ENCODE measurements around the gene ZFYVE16. TPM values are rescaled to one million over a fixed set of nuclear protein-coding genes. Genes with fewer than 3 reads are reported as not detected.
A peak's percentile ranks its signal among the peaks of the same experiment; 100 is the strongest.

The ZFYVE16 gene
- total and polyA plus RNA-seq, 12 donors = 8.3 to 52.6 (median 42.8) TPM

- no peak for DNase-seq
- intact Hi-C loops (cut with DNase I) = no loop called here
- WGBS, 2 donors = 94 to 98% methylated on average over 2 of the region's 2 CpGs
- TF ChIP-seq CTCF (IDR thresholded peaks at IDR 0.05) = no peak
- Histone ChIP-seq H3K27me3 (no peaks in the 10 kb centered on the region), H3K4me3 (no peak overlapping the region), H3K36me3 (peaks cover 0 to 97% (median 47%) of the 10 kb centered on the region in 9 donors), H3K4me1 (no peaks in the 10 kb centered on the region), H3K27ac (no peak overlapping the region), H3K9me3 (peaks cover 0 to 15% (median 6%) of the 10 kb centered on the region in 11 donors)
- ATAC-seq = no peak
Measured at GRCh38 chr5:80474929-80475328, 67.1 kb downstream of the ZFYVE16 start.

GRCh38 chr5:80479713-80480112 lies 71.8 kb downstream of the ZFYVE16 start:
- H3K4me1 ChIP-seq = no peaks in the 10 kb centered on the region
- no peaks in the 10 kb centered on the region for H3K27me3 ChIP-seq
- H3K27ac ChIP-seq = no peak overlapping the region
- peaks cover 0 to 39% (median 15%) of the 10 kb centered on the region in 11 donors for H3K9me3 ChIP-seq
- no peak for TF ChIP-seq CTCF (IDR thresholded peaks at IDR 0.05)
- ATAC-seq (no peak), DNase-seq (no peak)
- intact Hi-C loops (cut with DNase I) = loop anchor here in 6 of 10 donors (10.0 kb wide), 5 partner anchors 175 to 715 kb away; partner anchors contain the start of genes DHFR (in 1 of the 6) and MSH3 (in 1 of the 6)
- H3K36me3 ChIP-seq = peaks cover 0 to 69% (median 24%) of the 10 kb centered on the region in 9 donors
- H3K4me3 ChIP-seq = no peak overlapping the region

- Histone ChIP-seq H3K27ac (no peak overlapping the region), H3K4me1 (no peaks in the 10 kb centered on the region), H3K27me3 (no peaks in the 10 kb centered on the region), H3K9me3 (peaks cover 0 to 39% (median 15%) of the 10 kb centered on the region in 11 donors), H3K4me3 (no peak overlapping the region), H3K36me3 (peaks cover 0 to 62% (median 18%) of the 10 kb centered on the region in 9 donors)
- ATAC-seq = no peak
- TF ChIP-seq CTCF (IDR thresholded peaks at IDR 0.05) = no peak
- WGBS, 2 donors = 99 to 100% methylated on average over 2 of the region's 2 CpGs
- intact Hi-C loops (cut with DNase I) = loop anchor here in 6 of 10 donors (10.0 kb wide), 5 partner anchors 174 to 714 kb away; partner anchors contain the start of genes DHFR (in 1 of the 6) and MSH3 (in 1 of the 6)
- DNase-seq = no peak
Measured at GRCh38 chr5:80480354-80480753, 72.5 kb downstream of the ZFYVE16 start.

- Histone ChIP-seq H3K27ac (no peak overlapping the region), H3K4me1 (no peaks in the 10 kb centered on the region), H3K4me3 (no peak overlapping the region), H3K9me3 (peaks cover 0 to 39% (median 15%) of the 10 kb centered on the region in 11 donors), H3K27me3 (no peaks in the 10 kb centered on the region), H3K36me3 (peaks cover 0 to 53% (median 13%) of the 10 kb centered on the region in 9 donors)
- peak in 5 of 8 donors; percentile 58 to 81 (median 75) for ATAC-seq
- intact Hi-C loops (cut with DNase I) = loop anchor here in 6 of 10 donors (10.0 kb wide), 5 partner anchors 174 to 714 kb away; partner anchors contain the start of genes DHFR (in 1 of the 6) and MSH3 (in 1 of the 6)
- TF ChIP-seq CTCF (IDR thresholded peaks at IDR 0.05) = peak in 8 of 9 donors; percentile 27 to 75 (median 58)
- DNase-seq = no peak
- 93 to 94% methylated on average over 3 of the region's 3 CpGs for WGBS, 2 donors
Measured at GRCh38 chr5:80481019-80481893, 73.4 kb downstream of the ZFYVE16 start.

Measured in heart right ventricle (tissue), 16 donors.